ENCODE measurements around the gene MYOZ1.
"Not testable (repeated sequence)": the region's sequence is repeated elsewhere in the genome, so short reads cannot be mapped to it uniquely, and the experiment has no call there.

- TF ChIP-seq CTCF (IDR thresholded peaks at IDR 0.05); POLR2AphosphoS5 (IDR thresholded peaks at IDR 0.05; ENCODE audit: insufficient read depth in 1 of 2, low read depth in 1 of 2); POLR2A (IDR thresholded peaks at IDR 0.05): not testable (repeated sequence)
These were observed 46.4 kb upstream of the MYOZ1 start for GRCh38 chr10:73687641-73688040.
